GM21447 (cell line): ENCODE data around the gene FAM234A.
"Not testable (repeated sequence)": the region's sequence is repeated elsewhere in the genome, so short reads cannot be mapped to it uniquely, and the experiment has no call there.

Experiments used
- ATAC-seq: cut with Tn5 transposase; IDR thresholded peaks from one replicate; pipeline ENCODE4 v1.9.1; 2021; ENCODE audit not compliant: unreplicated experiment

The FAM234A gene

DNA sequence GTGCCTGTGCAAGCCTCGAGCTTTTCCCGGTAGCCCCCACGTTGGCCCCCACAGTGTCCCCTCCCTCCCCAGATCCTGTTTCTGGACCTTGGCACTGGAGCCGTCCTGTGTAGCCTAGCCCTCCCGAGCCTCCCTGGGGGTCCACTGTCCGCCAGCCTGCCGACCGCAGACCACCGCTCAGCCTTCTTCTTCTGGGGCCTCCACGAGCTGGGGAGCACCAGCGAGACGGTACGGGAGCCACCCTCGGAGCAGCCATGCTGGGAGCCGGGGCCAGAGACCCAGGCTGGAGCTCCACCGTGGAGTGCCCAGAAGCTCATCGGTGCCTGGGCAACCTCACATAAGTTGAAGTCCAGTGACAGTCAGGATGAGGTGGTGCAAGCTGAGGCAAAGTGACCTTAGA lies 29.3 kb downstream of the FAM234A start:
- no peak for ATAC-seq

- ATAC-seq: no peak
Measured at GRCh38 chr16:264440-264951, 29.9 kb downstream of the FAM234A start.

GRCh38 chr16:265002-265529 lies 30.4 kb downstream of the FAM234A start:
- ATAC-seq: no peak

- no peak for ATAC-seq
Measured at GRCh38 chr16:265711-266110, 31.1 kb downstream of the FAM234A start.

GRCh38 chr16:266258-267164 lies 31.9 kb downstream of the FAM234A start:
- ATAC-seq: no peak

GRCh38 chr16:267562-267961 lies 32.9 kb downstream of the FAM234A start:
- not testable (repeated sequence) for ATAC-seq

GRCh38 chr16:268141-269053 lies 33.8 kb downstream of the FAM234A start:
- ATAC-seq: no peak

GRCh38 chr16:269061-269796 lies 34.6 kb downstream of the FAM234A start:
- ATAC-seq: no peak

DNA sequence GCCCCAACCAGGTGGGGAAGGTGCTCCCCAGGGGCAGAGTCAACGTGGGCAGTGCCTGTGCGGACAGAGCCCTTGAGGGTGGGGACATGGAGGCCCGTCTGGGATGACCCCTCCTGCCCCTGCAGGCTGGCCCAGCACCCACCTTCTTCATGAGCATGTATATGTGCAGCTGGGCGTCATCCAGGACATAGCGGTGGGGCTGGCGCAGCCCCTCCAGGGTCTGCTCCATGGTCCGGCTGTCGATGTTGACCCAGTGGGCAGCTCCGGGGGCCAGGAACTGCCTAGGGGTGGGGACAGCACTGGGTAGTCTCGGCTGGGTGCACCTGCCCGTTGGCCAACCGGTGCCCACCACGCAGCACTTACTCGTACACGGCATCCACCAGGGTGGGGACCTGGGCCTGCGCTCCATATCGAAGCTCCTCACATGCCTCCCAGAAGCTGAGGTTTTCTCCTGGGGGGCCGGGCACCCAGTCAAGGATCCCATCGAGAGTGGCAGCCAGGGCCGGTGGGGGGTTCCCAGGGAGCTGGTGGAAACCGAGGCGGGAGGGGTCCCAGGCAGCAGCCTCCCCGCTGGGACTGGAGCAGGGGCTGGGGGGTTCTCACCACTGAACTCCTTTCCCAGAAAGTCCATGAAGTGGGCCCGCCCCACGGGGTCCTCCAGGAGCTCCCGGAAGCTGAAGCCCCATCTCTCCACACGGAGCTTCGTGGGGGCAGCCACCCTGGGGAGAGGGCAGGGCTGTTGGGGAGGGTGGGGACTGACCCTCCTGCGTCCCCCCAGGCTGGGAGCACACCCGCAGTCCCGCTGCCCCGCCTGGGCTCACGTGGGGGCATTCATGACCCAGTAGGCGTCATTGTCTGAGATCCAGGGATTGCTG lies 36.0 kb downstream of the FAM234A start:
- no peak for ATAC-seq

DNA sequence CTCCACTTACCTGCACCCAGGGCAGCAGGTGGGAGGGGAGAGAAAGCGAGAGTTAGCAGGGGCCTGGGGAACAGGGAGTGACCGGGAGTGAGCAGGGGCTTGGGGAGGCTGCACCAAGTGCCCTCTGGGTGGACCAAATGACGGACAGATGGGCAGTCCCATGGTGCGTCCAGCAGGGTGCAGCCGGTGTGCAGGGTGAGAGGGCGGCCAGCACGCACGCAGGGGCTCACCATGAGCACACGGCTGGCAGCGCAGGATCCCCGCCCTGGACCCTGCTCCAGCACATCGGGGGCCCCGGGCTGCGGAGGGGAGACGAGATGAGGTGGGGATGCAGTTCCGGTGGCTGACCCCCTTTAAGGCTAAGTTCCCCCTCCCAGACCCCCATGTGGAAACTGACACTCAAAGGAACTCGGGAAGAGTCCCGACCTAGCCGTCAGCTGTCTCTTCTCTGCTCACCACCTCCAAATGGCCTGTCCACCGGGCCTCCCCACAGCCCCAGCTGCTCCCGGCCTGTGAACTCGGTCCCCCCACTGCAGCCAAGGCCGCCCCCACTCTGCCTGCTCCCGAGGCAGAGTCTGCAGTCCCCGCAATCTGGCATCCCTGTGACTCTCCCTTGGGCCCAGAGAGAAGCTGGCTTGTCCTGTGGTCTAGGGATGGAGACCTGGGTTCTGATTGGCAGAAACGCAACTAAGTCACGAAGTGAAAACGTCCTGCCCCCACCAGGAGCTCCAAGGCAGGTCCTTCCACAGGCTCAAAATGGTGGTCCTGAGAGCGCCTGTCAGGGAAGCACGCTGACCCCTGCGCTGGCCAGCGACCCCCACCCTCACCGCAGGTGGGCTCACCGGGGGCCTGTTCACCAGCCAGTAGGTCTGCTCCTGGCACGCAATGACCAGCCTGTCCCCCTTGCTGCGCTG lies 38.3 kb downstream of the FAM234A start:
- ATAC-seq: no peak

GRCh38 chr16:273547-274421 lies 39.2 kb downstream of the FAM234A start:
- ATAC-seq: no peak

DNA sequence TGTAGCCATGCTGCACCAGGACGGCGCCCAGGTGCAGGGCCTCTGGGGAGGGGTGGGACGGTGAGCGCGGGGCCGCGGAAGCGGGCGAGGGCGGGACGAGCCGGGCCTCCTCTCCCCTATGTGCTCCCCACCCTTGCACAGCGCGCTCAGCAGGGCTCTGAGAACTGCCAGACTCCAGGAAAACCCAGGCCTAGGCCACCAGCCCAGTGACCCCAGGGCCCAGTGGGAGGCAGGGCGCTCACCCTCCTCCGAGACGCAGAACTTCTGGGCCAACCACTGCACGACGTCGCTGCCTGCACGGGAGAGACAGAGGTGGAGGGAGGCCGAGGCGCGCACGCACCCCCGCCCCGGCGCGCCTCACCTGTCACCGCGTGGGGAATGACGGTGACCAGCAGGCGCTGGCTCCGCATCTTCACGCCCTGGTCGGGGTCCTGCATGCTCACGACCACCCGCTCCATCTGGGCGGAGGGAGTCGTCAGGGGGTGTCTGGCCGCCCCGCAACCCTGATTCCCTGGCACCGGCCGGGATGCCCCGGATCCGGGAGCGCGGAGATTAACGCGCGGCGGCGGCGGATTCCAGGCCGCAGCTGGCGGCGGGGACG lies 40.5 kb downstream of the FAM234A start:
- ATAC-seq: no peak

GRCh38 chr16:275786-276232 lies 41.2 kb downstream of the FAM234A start, which contains the start of gene RGS11:
Gene RGS11 (minus strand): TSS chr16:275944. CDS start chr16:275911, 33 bp downstream.
- ATAC-seq: no peak

GRCh38 chr16:276426-277077 lies 41.9 kb downstream of the FAM234A start:
- no peak for ATAC-seq

GRCh38 chr16:278863-279366 lies 44.3 kb downstream of the FAM234A start:
- ATAC-seq: no peak

- no peak for ATAC-seq
Measured at GRCh38 chr16:279531-279930, 44.9 kb downstream of the FAM234A start.
